Amniotic epithelial cell (primary cell): ENCODE results near the gene CAPRIN1.
"Not testable (repeated sequence)": the region's sequence is repeated elsewhere in the genome, so short reads cannot be mapped to it uniquely, and the experiment has no call there.

ENCODE experiments used
- DNase-seq: peaks from one replicate; pipeline ENCODE4 v3.0.0-alpha.2; 2010; ENCODE audit warnings: low read depth

CAPRIN1 gene

DNA sequence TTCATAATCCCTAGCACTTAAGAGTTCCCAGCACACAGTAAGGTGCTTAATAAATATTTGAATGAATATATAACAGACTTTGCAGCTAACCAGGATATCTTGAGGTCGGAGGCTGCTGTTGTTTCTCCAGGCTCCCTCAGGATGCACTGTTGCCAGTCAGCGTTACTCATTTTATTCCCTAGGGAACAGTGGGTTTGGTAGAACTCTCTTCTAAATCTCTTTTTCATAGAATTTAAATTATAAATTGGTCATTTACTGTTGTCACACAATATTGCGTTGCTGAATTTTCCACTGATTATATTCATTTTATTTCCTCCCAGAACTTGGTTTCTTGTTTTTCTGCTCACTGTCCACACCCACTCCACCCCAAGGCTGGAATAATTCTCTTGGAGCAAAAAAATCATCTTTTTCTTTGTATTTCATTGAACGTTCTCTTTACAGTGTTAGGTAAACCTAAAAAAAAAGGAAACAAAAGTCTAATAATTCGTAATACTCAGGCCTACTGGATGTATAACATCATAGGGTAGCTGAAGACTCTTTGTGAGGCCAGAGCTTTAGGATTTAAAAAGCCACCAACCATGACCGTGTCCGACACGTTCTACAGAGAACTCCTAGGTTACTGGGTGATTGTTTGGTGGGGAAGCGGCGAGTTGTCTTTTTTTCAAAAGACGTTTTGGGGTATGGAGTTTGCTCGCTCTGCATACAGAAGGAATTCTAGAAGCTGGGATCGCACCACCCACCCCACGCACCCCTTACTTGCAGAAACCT lies 766 bp upstream of the CAPRIN1 start:
- no peak for DNase-seq

DNA sequence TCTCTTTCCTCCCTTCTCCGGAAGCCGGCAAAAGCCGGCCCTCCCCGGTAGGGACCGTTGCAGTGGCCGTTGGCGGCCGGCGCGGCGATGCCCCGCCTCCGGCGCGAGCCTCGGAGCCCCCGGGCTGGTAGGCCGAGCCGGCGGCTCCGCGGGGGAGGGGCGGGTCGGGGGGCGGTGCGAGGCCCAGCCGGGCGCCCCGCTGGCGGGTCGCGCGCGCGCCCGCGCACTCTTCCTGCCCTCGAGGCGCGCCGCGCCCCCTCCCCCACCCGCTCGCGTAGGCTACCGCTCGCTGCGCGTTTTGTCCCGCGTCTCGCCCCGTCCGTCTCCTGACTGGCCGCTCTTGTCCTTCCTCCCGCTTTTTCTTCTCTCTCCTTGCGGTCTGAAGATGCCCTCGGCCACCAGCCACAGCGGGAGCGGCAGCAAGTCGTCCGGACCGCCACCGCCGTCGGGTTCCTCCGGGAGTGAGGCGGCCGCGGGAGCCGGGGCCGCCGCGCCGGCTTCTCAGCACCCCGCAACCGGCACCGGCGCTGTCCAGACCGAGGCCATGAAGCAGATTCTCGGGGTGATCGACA lies 591 bp downstream of the CAPRIN1 start:
- DNase-seq, result peak; percentile 82

DNA sequence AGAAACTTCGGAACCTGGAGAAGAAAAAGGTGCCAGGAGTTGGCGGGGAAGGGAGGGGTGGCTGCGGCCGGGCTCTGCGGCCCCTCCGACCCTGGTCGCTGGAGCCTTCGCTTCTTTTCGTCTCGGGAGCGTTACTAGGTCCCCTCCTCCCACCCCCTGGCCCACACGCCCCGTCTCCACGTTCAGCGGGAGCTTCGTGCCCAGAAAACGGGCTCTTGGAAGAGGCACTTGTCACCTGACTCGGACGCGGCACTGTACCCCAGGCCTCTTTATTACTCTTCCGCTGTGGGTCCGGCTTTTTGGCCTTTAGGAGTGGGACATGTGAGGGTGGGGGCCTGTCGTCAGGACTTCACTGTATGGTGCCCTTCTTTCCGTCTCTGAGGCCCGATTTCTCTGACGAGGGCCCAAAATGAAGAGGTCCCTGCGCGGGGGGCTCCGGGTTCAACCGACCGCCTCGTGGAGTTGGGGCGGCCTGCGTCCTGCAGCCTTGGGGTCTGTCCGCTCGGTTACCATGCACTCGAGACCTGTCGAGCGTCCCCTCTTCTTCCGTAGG lies 1.2 kb downstream of the CAPRIN1 start:
- DNase-seq, result no peak

DNA sequence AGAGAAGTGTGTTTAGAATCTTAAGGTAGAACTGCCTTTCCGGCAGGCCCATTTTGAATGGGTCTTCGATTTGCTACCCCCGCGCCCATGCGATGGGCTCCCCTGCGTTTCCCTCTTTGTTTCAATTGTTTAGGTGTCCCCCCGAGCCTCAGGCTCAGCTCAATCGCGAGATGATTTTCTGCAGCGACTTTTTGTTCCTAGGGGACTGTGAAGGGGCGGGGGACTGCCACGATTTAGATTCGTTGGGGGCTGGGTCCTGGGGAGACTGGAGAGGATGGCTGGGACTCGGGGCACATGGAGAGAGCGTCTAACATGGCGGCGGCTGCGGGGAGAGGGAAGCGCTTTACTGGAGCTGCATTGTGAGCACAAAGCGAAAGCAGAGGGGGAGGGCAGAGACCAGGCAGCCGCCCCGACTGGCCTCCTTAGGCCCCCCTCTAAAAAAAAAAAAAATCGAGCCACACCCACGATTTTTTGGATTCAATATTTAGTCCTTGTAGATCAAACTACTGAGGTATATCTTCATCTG lies 1.7 kb downstream of the CAPRIN1 start:
- DNase-seq, result peak; percentile 65

DNA sequence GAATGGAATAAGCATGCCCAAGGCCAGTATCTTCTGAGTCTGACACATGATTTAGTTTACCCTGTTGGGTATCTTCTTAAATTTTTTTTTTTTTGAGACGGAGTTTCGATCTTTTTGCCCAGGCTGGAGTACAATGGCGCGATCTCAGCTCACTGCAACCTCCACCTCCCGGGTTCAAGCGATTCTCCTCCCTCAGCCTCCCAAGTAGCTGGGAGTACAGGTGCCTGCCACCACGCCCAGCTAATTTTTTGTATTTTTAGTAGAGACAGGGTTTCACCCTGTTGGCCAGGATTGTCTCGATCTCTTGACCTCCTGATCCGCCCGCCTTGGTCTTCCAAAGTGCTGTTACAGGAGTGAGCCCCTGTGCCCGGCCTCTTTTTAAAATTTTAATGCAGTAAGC lies 2.8 kb downstream of the CAPRIN1 start:
- DNase-seq, result not testable (repeated sequence)

DNA sequence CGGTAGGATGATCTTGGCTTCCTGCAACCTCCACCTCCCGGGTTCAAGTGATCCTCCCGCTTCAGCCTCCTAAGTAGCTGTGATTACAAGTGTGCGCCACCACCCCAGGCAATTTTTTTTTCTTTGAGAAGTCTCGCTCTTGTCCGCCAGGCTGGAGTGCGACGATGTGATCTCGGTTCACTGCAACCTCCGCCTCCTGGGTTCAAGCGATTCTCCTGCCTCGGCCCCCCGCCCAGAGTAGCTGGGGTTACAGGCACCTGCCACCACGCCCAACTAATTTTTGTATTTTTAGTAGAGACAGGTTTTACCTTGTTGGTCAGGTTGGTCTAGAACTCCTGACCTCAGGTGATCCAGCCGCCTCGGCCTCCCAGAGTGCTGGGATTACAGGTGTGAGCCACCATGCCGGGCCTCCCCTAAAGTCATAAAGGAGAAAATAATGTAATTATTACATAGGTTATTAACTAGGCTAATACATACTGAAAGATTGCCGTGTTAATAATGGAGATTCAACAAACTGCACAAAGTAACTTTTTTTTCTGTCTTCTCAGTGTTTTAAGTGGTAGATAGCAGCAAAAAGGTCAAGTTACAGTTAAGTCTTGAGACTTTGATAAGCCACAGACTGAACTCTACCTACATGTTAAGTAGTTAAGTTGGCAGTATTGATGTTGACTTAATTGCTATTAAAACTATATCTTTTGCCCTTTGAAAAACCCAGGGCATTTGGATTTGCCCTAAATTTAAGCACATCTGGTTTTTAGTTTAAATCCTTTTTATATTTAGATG lies 3.9 kb downstream of the CAPRIN1 start:
- no peak for DNase-seq

DNA sequence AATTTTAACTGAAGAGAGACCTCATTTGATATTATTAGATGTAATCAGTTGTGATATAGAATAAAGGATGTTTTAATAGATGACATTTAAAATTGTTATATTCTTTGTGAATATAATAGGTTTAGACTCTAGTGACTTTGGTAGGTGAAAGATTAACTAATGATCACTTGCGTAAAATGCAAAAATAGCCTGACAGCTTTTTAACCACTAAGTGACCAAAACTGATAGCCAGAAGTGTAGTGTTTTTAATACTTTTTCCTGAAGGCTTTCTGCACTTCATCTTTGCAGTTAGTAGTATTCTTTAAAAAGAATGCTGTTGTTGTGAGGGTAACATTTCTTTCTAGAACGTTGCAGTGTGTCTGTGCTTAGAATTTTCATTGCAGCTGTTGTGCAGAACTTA lies 5.1 kb downstream of the CAPRIN1 start:
- no peak for DNase-seq

DNA sequence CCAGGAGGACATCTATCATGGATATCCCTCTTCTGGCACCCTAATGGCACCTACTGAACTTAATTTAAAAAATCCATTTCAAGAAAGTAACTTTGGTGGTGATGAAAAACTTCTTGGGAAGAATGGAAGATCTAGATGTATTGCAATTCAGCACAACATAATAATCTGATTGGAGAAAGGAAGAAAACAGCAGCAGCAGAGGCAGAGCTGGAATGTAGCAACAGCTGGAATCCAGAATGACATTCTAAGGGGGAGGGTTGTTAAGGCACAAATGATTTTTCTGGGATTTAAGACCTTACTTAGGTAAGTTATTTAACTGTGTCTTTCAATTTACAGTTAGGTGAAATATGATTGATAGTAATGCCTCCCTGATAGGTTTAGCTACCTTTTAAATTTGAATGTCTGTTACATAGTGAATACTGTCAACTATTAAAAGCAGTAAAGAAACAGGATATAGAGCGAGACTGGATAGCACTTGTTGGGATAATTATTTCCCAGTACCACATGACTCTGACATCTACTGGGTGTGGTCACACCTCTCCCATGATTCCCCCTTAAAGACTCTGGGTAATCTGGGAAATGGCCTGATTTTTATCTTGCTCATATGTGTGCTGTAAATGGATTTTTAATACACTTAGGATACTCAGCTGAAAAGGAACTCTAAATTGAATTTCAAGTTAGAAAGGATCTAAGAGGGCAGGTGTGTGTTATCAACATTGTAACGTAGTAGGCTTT lies 11.7 kb downstream of the CAPRIN1 start:
- DNase-seq, result no peak

DNA sequence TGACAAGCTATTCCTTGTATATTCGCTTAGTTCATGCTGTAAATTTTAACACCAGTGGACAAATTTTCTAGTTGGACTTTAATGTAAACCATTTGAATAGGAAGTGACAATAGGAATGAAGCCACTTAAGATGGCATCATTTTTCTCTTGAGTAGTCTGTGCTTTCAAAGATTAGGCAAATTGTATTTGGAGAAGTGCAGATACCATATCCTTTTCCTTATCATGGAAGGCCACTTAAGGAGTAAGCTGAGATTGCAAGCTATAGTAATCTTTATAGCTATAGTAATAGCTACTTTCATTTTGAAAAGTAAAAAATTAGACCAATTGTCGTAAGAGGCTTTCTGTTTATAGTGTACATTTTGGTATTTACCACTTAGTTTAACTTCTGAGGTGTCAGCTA lies 12.8 kb downstream of the CAPRIN1 start:
- DNase-seq, result no peak

DNA sequence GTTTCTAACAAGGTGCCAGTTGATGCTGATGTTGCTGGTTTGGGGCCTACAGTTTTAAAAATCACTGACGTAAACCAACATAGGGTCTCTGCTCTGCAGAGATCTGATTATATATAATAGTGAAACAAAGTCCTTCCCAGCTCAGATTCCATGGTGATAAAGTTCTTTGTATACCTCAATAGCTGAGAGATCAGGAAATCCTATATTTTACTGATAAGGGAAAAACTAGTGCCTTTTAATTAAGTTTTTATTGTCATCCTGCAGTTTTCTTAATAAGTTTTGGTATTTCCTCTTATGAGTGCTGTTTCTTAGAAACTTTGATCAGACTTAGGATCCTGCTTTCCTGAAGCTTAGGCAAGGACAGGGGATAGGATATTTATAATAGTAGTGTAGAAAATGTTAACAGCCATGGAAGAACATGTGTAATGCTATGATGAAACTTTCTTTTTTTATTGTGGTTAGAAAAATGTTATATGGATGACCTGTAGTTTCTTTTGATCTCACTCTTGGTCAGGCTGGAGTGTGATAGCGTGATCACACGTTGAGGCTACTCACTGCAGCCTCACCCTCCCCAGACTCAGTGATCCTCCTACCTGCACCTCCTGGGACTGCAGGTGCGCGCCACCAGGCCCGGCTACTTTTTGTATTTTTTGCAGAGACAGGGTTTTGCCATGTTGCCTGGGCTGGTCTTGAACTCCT lies 14.1 kb downstream of the CAPRIN1 start:
- peak; percentile 79 for DNase-seq

DNA sequence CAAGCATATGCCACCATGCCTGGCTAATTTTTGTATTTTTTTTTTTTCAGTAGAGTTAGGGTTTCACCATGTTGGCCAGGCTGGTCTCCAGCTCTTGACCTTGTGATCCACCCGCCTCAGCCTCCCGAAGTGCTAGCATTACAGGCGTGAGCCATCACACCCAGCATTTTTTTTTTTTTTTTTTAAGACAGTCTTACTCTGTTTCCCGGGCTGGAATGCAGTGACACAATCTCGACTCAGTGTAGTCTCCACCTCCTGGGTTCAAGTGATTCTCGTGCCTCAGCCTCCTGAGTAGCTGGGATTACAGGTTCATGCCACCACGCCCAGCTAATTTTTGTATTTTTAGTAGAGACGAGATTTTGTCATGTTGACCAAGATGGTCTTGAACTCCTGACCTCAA lies 15.2 kb downstream of the CAPRIN1 start:
- peak; percentile 28 for DNase-seq

DNA sequence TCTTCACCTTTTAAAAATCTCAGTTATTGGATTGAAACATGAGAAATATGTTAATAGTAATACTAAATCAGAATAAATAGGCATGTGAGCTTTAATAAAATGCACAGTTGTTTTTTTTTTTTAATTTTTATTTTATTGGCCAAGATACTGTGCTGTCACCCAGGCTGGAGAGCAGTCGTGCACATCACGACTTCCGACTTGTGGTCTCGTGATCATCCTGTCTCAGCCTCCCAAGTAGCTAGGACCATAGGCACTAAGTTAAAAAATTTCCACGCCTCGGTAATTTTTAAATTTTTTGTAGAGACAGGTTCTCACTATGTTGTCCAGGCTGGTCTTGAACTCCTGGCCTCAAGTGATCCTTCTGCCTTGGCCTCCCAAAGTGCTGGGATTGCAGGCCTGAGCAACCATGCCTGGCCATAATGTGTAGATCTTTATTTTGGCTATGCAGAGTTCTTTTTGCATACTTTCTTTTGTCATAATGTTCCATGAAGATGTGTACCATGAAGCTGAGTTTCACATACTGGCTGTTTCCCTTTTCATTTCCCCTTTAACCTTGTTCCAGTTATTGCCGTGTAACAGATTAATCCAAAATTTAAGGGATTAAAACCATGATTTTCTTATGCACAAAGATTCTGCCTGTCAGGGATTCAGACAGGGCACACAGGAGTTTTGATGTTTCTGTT lies 16.0 kb downstream of the CAPRIN1 start:
- DNase-seq, result no peak

DNA sequence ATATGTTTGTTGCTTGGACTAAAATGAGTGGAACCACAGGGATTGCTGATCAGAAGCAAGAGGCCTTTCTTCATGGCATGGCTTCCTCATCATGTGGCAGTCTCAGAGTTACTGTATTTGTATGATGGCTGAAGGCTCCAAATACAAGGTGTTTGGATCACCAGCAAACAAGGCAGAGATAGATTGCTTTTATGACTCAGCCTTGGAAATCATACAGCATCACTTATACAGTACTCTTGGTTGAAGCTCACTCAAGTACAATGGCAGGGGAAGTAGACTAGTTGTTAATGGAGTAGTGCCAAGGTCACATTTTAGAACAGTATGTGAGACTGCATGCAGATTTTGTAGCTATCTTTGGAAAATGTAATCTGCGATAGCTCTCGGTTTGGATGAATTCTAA lies 16.6 kb downstream of the CAPRIN1 start:
- DNase-seq, result peak; percentile 47

DNA sequence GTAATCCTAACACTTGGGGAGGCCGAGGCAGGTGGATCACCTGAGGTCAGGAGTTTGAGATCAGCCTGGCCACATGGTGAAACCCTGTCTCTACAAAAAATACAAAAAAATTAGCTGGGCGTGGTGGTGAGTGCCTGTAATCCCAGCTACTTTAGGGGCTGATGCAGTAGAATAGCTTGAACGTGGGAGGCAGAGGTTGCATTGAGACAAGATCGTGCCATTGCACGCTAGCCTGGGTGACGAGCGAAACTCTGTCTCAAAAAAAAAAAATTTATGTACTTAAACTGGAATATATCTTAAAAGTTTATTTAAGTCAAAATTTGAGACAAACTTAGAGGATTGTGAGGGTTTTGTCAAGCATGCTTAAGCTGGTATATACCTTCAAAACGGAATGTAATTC lies 19.8 kb downstream of the CAPRIN1 start:
- not testable (repeated sequence) for DNase-seq

DNA sequence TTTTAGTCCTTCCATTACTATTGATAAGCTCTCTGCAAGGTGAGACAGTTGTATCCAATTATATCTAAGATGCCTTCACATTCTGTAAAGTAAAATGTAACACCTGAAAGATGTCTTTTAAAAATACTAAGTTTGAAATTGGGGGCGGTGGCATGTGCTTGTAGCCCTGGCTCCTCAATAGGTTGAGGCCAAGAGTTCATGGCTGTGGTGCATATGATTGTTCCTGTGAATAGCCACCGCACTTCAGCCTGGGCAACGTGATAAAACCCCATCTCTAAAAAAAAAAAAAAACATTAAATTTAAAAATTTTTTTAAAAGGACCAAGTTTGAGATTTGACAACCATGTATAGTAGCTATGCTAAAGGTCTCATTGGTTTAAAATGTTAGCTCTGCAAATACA lies 20.5 kb downstream of the CAPRIN1 start:
- DNase-seq, result no peak

DNA sequence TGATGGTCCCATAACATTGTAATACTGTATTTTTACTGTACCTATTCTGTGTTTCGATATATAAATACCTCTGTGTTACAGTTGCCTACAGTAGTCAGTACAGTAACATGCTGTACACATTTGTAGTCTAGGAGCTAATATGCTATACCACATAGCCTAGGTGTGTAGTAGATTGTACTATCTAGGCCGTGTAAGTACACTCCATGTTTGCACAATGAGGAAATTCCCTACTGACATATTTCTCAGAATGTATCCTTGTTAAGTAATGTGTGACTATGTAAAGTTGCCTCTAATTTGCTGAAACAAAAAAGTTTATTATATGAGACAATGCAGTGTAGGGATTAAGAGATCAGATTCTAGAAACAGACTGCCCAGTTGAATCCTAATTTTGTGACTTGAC lies 21.3 kb downstream of the CAPRIN1 start:
- peak; percentile 52 for DNase-seq

DNA sequence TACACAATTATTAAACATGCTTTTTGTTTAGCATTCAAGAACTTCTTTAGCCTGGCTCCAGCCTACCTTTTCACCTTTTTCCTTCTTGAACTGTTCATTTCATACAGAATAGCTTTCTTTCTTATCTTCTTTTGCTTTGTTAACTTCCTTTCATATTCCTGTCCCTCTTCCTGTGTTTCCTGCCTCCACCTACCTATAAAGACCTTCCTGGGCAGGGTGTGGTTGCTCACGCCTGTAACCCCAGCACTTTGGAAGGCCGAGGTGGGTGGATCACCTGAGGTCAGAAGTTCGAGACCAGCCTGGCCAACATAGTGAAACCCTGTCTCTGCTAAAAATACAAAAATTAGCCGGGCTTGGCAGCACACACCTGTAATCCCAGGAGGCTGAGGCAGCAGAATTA lies 22.9 kb downstream of the CAPRIN1 start:
- no peak for DNase-seq

DNA sequence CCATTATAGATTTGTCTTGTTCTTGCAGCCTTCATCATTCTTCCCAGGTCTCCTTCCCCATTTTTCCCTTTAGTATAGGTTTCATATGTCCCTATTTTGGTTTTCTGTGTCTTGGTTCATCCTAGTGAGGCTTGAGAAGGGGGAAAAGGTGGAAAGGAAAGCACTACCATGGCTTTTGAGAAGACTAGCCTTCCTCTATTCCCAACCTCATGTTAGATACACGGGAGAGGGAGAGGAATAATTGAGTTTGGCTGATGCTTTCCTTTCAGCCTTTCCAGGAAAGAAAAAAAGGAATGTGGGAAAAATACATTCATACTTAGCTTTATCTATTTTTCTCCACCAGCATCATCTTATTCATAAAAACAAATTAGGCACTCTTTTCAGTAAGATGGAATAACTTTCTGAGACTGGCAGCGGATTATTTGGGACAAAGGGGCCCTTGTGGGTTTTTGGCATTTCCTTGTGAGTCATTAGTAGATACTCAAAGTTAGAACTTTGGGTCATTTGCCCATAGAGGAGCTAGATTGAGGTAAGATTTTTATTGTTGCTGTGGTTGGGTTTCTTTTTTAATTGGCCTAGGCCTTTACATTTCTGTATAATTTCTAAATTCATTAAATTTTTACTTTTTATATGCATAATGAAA lies 23.8 kb downstream of the CAPRIN1 start:
- peak; percentile 66 for DNase-seq

DNA sequence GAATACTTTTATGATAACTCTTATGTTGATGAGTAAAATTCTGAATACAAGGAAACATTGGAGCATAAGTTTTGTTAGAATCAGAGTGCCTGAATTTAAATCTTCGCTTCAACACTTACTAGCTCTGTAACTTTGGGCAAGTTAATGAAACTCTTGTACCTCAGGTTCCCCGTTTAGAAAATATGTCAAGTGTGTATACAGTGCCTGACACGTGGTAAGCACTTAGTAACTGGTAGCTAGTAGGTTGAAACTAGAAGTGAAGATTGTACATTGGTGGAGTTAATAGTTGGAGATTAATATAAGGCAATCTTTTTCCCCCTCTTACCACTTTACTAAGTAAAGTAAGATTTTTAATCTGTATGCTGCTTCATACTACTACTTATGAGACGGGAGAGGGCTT lies 29.1 kb downstream of the CAPRIN1 start:
- DNase-seq, result no peak

DNA sequence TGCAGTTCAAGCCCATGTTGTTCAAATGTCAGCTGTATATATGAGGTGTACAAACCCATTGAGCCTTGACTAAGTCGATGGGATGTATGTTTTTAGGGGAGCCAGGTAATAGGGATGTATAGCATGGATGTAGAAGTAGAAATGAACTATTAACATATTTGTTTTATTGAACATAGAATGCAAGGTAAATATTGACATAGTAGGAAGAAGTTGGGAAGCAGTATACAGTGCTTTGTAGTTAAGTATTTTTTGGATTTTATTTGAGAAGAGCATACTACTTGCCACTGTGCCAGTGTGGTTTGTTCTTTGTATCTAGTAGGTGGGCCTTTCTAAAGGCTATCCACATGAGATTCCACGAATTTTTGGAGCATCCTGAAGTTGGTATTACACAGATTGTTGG lies 33.1 kb downstream of the CAPRIN1 start:
- no peak for DNase-seq
